ENCODE results near the gene LRRC25.
"Not testable (repeated sequence)": the region's sequence is repeated elsewhere in the genome, so short reads cannot be mapped to it uniquely, and the experiment has no call there.

Gene LRRC25

GRCh38 chr19:18379803-18380747 lies 17.3 kb downstream of the LRRC25 start:
- no peak for DNase-seq (ENCODE audit: low read depth in 2 of 2)

GRCh38 chr19:18377026-18377425 lies 20.4 kb downstream of the LRRC25 start:
- no peak for DNase-seq (ENCODE audit: low read depth in 2 of 2)

GRCh38 chr19:18373892-18374629 lies 23.4 kb downstream of the LRRC25 start:
- no peak for DNase-seq (ENCODE audit: low read depth in 2 of 2)

- DNase-seq (ENCODE audit: low read depth in 2 of 2): no peak
These were observed 24.0 kb downstream of the LRRC25 start for GRCh38 chr19:18373407-18373891.

GRCh38 chr19:18368504-18369222 lies 28.8 kb downstream of the LRRC25 start:
- DNase-seq (ENCODE audit: low read depth in 2 of 2): no peak

GRCh38 chr19:18366021-18366435 lies 31.4 kb downstream of the LRRC25 start:
- no peak for DNase-seq (ENCODE audit: low read depth in 2 of 2)

- DNase-seq (ENCODE audit: low read depth in 2 of 2): no peak
These were observed 32.4 kb downstream of the LRRC25 start for GRCh38 chr19:18364826-18365528.

- DNase-seq (ENCODE audit: low read depth in 2 of 2): not testable (repeated sequence)
These were observed 33.1 kb downstream of the LRRC25 start for GRCh38 chr19:18364277-18364825.

GRCh38 chr19:18363787-18364186 lies 33.6 kb downstream of the LRRC25 start:
- DNase-seq (ENCODE audit: low read depth in 2 of 2): no peak

GRCh38 chr19:18362934-18363542 lies 34.4 kb downstream of the LRRC25 start:
- no peak for DNase-seq (ENCODE audit: low read depth in 2 of 2)

GRCh38 chr19:18361646-18362045 lies 35.8 kb downstream of the LRRC25 start:
- no peak for DNase-seq (ENCODE audit: low read depth in 2 of 2)

- DNase-seq (ENCODE audit: low read depth in 2 of 2): no peak
These were observed 40.4 kb downstream of the LRRC25 start for GRCh38 chr19:18357041-18357440.

GRCh38 chr19:18354743-18355142 lies 42.7 kb downstream of the LRRC25 start:
- not testable (repeated sequence) for DNase-seq (ENCODE audit: low read depth in 2 of 2)

GRCh38 chr19:18353378-18354005 lies 43.9 kb downstream of the LRRC25 start:
- DNase-seq (ENCODE audit: low read depth in 2 of 2): no peak

- DNase-seq (ENCODE audit: low read depth in 2 of 2): no peak
These were observed 45.9 kb downstream of the LRRC25 start for GRCh38 chr19:18351544-18351943.

- no peak for DNase-seq (ENCODE audit: low read depth in 2 of 2)
These were observed 46.9 kb downstream of the LRRC25 start for GRCh38 chr19:18350490-18350889.

- DNase-seq (ENCODE audit: low read depth in 2 of 2): no peak
These were observed 47.8 kb downstream of the LRRC25 start for GRCh38 chr19:18349524-18350128.

- DNase-seq (ENCODE audit: low read depth in 2 of 2): not testable (repeated sequence)
These were observed 48.5 kb downstream of the LRRC25 start for GRCh38 chr19:18348818-18349339.

- DNase-seq (ENCODE audit: low read depth in 2 of 2): no peak
These were observed 49.3 kb downstream of the LRRC25 start for GRCh38 chr19:18348171-18348570.

All from stimulated activated CD4-positive, alpha-beta T cell treated with anti-CD3 and anti-CD28 coated beads, Interleukin-1b, Interleukin-23, amount 100 ng/mL, for 1 hour (primary cell).